Hepatocyte (in vitro differentiated cells): ENCODE measurements around the gene HCN1.

ENCODE experiments used
- EZH2 ChIP-seq: fragments of 200-600 bp; sonication (generic); IDR thresholded peaks from 2 replicates; pipeline ENCODE4 v1.6.1; 2016; ENCODE audit warnings: antibody characterized with exemption, mild to moderate bottlenecking, borderline replicate concordance
- EZH2phosphoT487 ChIP-seq: fragments of 200-600 bp; sonication (generic); IDR thresholded peaks from one replicate; pipeline ENCODE4 v1.6.1; 2018; ENCODE audit warnings: antibody characterized with exemption, mild to moderate bottlenecking, low read depth, moderate library complexity; ENCODE audit not compliant: unreplicated experiment, severe bottlenecking
- TF ChIP-seq, protein P1 (sequence below): fragments of 200-600 bp; sonication (generic); IDR thresholded peaks from 2 replicates; pipeline ENCODE4 v1.5.1; 2016; ENCODE audit warnings: antibody characterized with exemption, mild to moderate bottlenecking; ENCODE audit not compliant: poor library complexity

DNA sequence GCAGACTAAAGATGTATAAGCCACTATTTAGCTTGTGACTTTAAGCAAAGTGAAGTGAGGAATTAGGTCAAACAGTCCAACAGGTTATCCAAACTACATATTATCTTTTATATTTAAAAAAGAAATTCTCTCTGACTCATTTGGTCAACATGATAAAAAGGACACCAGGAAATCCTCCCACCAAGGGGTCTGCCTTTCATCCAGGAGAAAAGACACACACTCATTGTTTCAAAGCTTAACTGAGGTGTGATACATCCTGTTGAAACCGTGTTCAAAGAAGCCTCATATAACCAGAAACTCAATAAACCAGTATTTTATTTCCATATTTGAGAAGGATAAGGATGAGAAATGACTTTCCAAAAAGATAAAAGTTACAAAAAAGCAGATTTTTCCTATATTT, 417.1 kb downstream of the HCN1 start:
- TF ChIP-seq, protein P1, sequence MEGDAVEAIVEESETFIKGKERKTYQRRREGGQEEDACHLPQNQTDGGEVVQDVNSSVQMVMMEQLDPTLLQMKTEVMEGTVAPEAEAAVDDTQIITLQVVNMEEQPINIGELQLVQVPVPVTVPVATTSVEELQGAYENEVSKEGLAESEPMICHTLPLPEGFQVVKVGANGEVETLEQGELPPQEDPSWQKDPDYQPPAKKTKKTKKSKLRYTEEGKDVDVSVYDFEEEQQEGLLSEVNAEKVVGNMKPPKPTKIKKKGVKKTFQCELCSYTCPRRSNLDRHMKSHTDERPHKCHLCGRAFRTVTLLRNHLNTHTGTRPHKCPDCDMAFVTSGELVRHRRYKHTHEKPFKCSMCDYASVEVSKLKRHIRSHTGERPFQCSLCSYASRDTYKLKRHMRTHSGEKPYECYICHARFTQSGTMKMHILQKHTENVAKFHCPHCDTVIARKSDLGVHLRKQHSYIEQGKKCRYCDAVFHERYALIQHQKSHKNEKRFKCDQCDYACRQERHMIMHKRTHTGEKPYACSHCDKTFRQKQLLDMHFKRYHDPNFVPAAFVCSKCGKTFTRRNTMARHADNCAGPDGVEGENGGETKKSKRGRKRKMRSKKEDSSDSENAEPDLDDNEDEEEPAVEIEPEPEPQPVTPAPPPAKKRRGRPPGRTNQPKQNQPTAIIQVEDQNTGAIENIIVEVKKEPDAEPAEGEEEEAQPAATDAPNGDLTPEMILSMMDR, result no peak
- TF ChIP-seq EZH2 (no peak), EZH2phosphoT487 (no peak)
